ENCODE data around the gene ZFR2.
"Not testable (repeated sequence)": the region's sequence is repeated elsewhere in the genome, so short reads cannot be mapped to it uniquely, and the experiment has no call there.

ZFR2 gene

GRCh38 chr19:3816566-3817218 lies 52.1 kb downstream of the ZFR2 start:
- in situ Hi-C loops (cut with MboI; ENCODE audit: low sequenced_read_pairs), result no loop called here

GRCh38 chr19:3816148-3816547 lies 52.7 kb downstream of the ZFR2 start:
- in situ Hi-C loops (cut with MboI; ENCODE audit: low sequenced_read_pairs), result not testable (repeated sequence)

- in situ Hi-C loops (cut with MboI; ENCODE audit: low sequenced_read_pairs), result no loop called here
Observed at GRCh38 chr19:3814648-3815047, 54.2 kb downstream of the ZFR2 start.

GRCh38 chr19:3813473-3814392 lies 55.1 kb downstream of the ZFR2 start:
- in situ Hi-C loops (cut with MboI; ENCODE audit: low sequenced_read_pairs), result no loop called here

- in situ Hi-C loops (cut with MboI; ENCODE audit: low sequenced_read_pairs), result no loop called here
Observed at GRCh38 chr19:3810708-3811355, 58.0 kb downstream of the ZFR2 start.

GRCh38 chr19:3809881-3810707 lies 58.7 kb downstream of the ZFR2 start:
- in situ Hi-C loops (cut with MboI; ENCODE audit: low sequenced_read_pairs), result no loop called here

GRCh38 chr19:3808420-3809143 lies 60.3 kb downstream of the ZFR2 start:
- in situ Hi-C loops (cut with MboI; ENCODE audit: low sequenced_read_pairs), result no loop called here

- in situ Hi-C loops (cut with MboI; ENCODE audit: low sequenced_read_pairs), result no loop called here
Observed at GRCh38 chr19:3807574-3808354, 61.1 kb downstream of the ZFR2 start.

- in situ Hi-C loops (cut with MboI; ENCODE audit: low sequenced_read_pairs), result no loop called here
Observed at GRCh38 chr19:3807131-3807480, 61.7 kb downstream of the ZFR2 start.

GRCh38 chr19:3805859-3806258 lies 63.0 kb downstream of the ZFR2 start:
- in situ Hi-C loops (cut with MboI; ENCODE audit: low sequenced_read_pairs), result no loop called here

- in situ Hi-C loops (cut with MboI; ENCODE audit: low sequenced_read_pairs), result no loop called here
Observed at GRCh38 chr19:3804429-3804828, 64.4 kb downstream of the ZFR2 start.

- in situ Hi-C loops (cut with MboI; ENCODE audit: low sequenced_read_pairs), result no loop called here
Observed at GRCh38 chr19:3803986-3804385, 64.9 kb downstream of the ZFR2 start.

GRCh38 chr19:3803114-3803888 lies 65.5 kb downstream of the ZFR2 start:
- in situ Hi-C loops (cut with MboI; ENCODE audit: low sequenced_read_pairs), result no loop called here

GRCh38 chr19:3801412-3802096 lies 67.3 kb downstream of the ZFR2 start:
- in situ Hi-C loops (cut with MboI; ENCODE audit: low sequenced_read_pairs), result no loop called here

GRCh38 chr19:3800996-3801395 lies 67.8 kb downstream of the ZFR2 start:
- in situ Hi-C loops (cut with MboI; ENCODE audit: low sequenced_read_pairs), result no loop called here

- in situ Hi-C loops (cut with MboI; ENCODE audit: low sequenced_read_pairs), result no loop called here
Observed at GRCh38 chr19:3798137-3798536, 70.7 kb downstream of the ZFR2 start.

- in situ Hi-C loops (cut with MboI; ENCODE audit: low sequenced_read_pairs), result no loop called here
Observed at GRCh38 chr19:3796358-3796757, 72.5 kb downstream of the ZFR2 start.

- in situ Hi-C loops (cut with MboI; ENCODE audit: low sequenced_read_pairs), result no loop called here
Observed at GRCh38 chr19:3793799-3794198, 75.0 kb downstream of the ZFR2 start.

All from hTERT RPE-1 (cell line).